RKO (cell line): ENCODE measurements around the gene SH3BP1.
"Not testable (repeated sequence)": the region's sequence is repeated elsewhere in the genome, so short reads cannot be mapped to it uniquely, and the experiment has no call there.

ENCODE experiments used
- DNase-seq: peaks from one replicate; pipeline ENCODE4 v3.0.0-alpha.2; 2016; ENCODE audit warnings: low spot score

Gene SH3BP1

GRCh38 chr22:37679670-37680069, 40.2 kb downstream of the SH3BP1 start:
- DNase-seq, result no peak

- DNase-seq, result no peak
Observed at GRCh38 chr22:37680191-37680851, 40.9 kb downstream of the SH3BP1 start.

- DNase-seq, result no peak
Observed at GRCh38 chr22:37681001-37681424, 41.5 kb downstream of the SH3BP1 start.

GRCh38 chr22:37681556-37682049, 42.1 kb downstream of the SH3BP1 start:
- peak; percentile 87 for DNase-seq

- DNase-seq, result no peak
Observed at GRCh38 chr22:37684803-37685615, 45.5 kb downstream of the SH3BP1 start.

GRCh38 chr22:37686002-37686982, 46.8 kb downstream of the SH3BP1 start, which contains the start of gene NOL12:
NOL12 (plus strand) TSS chr22:37686343; CDS start chr22:37686393, 50 bp downstream.
- DNase-seq, result peak; percentile 94

- no peak for DNase-seq
Observed at GRCh38 chr22:37690407-37690806, 50.9 kb downstream of the SH3BP1 start.

- no peak for DNase-seq
Observed at GRCh38 chr22:37690901-37691504, 51.5 kb downstream of the SH3BP1 start.

GRCh38 chr22:37692627-37693285, 53.3 kb downstream of the SH3BP1 start:
- no peak for DNase-seq

- DNase-seq, result not testable (repeated sequence)
Observed at GRCh38 chr22:37694131-37694530, 54.7 kb downstream of the SH3BP1 start.

- DNase-seq, result not testable (repeated sequence)
Observed at GRCh38 chr22:37696260-37696656, 56.8 kb downstream of the SH3BP1 start.

- peak; percentile 98 for DNase-seq
Observed at GRCh38 chr22:37696657-37697537, 57.4 kb downstream of the SH3BP1 start, which contains the start of gene TRIOBP. TRIOBP (plus strand) TSS chr22:37697048; CDS start chr22:37701366, 4,318 bp downstream.

- no peak for DNase-seq
Observed at GRCh38 chr22:37697538-37697835, 58.0 kb downstream of the SH3BP1 start.

- peak; percentile 29 for DNase-seq
Observed at GRCh38 chr22:37701141-37701786, 61.8 kb downstream of the SH3BP1 start.

- DNase-seq, result no peak
Observed at GRCh38 chr22:37703906-37704305, 64.4 kb downstream of the SH3BP1 start.

GRCh38 chr22:37704645-37705044, 65.2 kb downstream of the SH3BP1 start:
- DNase-seq, result no peak

- DNase-seq, result no peak
Observed at GRCh38 chr22:37705205-37705604, 65.7 kb downstream of the SH3BP1 start.
